SU-DHL-6 (cell line): Measurements from ENCODE around the gene CCDC27.

Experiments
- H2AFZ ChIP-seq: fragments of 200-600 bp; sonication (generic); 2 replicates; pipeline ENCODE4 v1.6.1; 2014; ENCODE audit warnings: low read depth, mild to moderate bottlenecking, moderate library complexity, mixed read lengths, antibody characterized with exemption, low read length; ENCODE audit not compliant: severe bottlenecking
- H3F3A ChIP-seq: fragments of 200-600 bp; shearing (Covaris generic); 2 replicates; pipeline ENCODE4 v1.6.0; 2016; ENCODE audit warnings: antibody characterized with exemption, mild to moderate bottlenecking; ENCODE audit not compliant: insufficient read depth
- H3K27ac ChIP-seq: fragments of 200-600 bp; sonication (generic); 2 replicates; pipeline ENCODE4 v1.5.1; 2016; ENCODE audit warnings: low read depth, mild to moderate bottlenecking, low read length, moderate library complexity, mixed read lengths
- H3K27me3 ChIP-seq: fragments of 200-600 bp; sonication (generic), shearing (Covaris generic); 2 replicates; pipeline ENCODE4 v1.6.0; 2014; ENCODE audit warnings: mild to moderate bottlenecking, low read length
- H3K36me3 ChIP-seq: fragments of 200-600 bp; sonication (generic); 2 replicates; pipeline ENCODE4 v1.6.1; 2014; ENCODE audit warnings: mild to moderate bottlenecking, low read length, mixed read lengths
- H3K4me2 ChIP-seq: fragments of 300-600, 200-600 bp; shearing (Covaris generic), sonication (generic); 2 replicates; pipeline ENCODE4 v1.6.0; 2014; ENCODE audit warnings: low read length, low read depth, mild to moderate bottlenecking; ENCODE audit not compliant: poor library complexity, severe bottlenecking
- H3K4me3 ChIP-seq: fragments of 200-600 bp; sonication (generic); 2 replicates; pipeline ENCODE4 v1.5.1; 2014; ENCODE audit warnings: antibody characterized with exemption, low read length, mild to moderate bottlenecking, mixed read lengths; ENCODE audit not compliant: insufficient read depth, poor library complexity, severe bottlenecking
- H3K79me2 ChIP-seq: fragments of 200-600 bp; sonication (generic); 2 replicates; pipeline ENCODE4 v1.6.1; 2014; ENCODE audit warnings: mild to moderate bottlenecking, low read length, moderate library complexity; ENCODE audit not compliant: insufficient read depth
- H3K9ac ChIP-seq: fragments of 200-600 bp; sonication (generic); 2 replicates; pipeline ENCODE4 v1.7.0; 2014; ENCODE audit warnings: mild to moderate bottlenecking, low read length
- H3K9me2 ChIP-seq: fragments of 200-600 bp; sonication (generic); replicated peaks from 2 replicates; pipeline ENCODE4 v1.6.1; 2014; ENCODE audit warnings: low read length; ENCODE audit not compliant: insufficient read depth
- H3K9me3 ChIP-seq: fragments of 200-600 bp; sonication (generic); 2 replicates; pipeline ENCODE4 v1.6.1; 2014; ENCODE audit warnings: low read length, mixed read lengths; ENCODE audit not compliant: insufficient read depth
- H4K20me1 ChIP-seq: fragments of 200-600 bp; sonication (generic); 2 replicates; pipeline ENCODE4 v1.6.1; 2014; ENCODE audit warnings: low read depth, mild to moderate bottlenecking, antibody characterized with exemption, low read length, moderate library complexity, mixed read lengths
- EZH2phosphoT487 ChIP-seq: fragments of 200-600 bp; sonication (generic), shearing (Covaris generic); conservative IDR thresholded peaks from 2 replicates; pipeline ENCODE4 v1.6.1; 2018; ENCODE audit warnings: mild to moderate bottlenecking, antibody characterized with exemption, low read length, moderate library complexity, mixed read lengths
- TF ChIP-seq, protein P1 (sequence below): fragments of 200-600 bp; sonication (generic); IDR thresholded peaks from one replicate; pipeline ENCODE4 v1.5.1; 2017; ENCODE audit warnings: antibody characterized with exemption, mild to moderate bottlenecking, low read length, moderate library complexity; ENCODE audit not compliant: insufficient read depth, poor library complexity, severe bottlenecking

Gene CCDC27

DNA sequence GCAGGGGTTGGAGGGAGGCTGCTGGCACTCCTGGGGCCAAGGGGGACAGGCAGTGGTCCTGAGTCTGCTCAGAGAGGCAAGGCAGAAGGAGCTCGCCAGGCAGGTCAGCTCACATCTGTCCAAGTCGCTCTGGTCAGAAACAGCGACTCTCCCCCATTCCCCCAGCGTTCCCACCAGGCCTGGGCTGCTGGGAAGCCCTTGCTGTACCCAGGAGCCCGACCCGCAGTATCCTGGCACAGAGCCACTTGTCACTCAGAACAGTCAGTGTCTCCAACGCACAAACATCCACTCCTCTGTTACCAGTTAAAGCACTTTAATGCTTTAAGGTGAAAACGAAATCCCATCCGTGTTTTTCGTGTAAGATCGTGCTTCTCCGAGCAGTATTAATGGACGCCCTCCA, 16.6 kb upstream of the CCDC27 start:
- H3K36me3 ChIP-seq: no peaks in the 10 kb centered on the region
- H3K9me2 ChIP-seq: no peaks in the 10 kb centered on the region
- H2AFZ ChIP-seq: no peak overlapping the region
- H3K9me3 ChIP-seq: no peaks in the 10 kb centered on the region
- no peaks in the 10 kb centered on the region for H3K79me2 ChIP-seq
- no peaks in the 10 kb centered on the region for H3K27me3 ChIP-seq
- H3K27ac ChIP-seq: no peak overlapping the region
- H3K4me3 ChIP-seq: no peak overlapping the region
- TF ChIP-seq EZH2phosphoT487: no peak
- TF ChIP-seq, protein P1, sequence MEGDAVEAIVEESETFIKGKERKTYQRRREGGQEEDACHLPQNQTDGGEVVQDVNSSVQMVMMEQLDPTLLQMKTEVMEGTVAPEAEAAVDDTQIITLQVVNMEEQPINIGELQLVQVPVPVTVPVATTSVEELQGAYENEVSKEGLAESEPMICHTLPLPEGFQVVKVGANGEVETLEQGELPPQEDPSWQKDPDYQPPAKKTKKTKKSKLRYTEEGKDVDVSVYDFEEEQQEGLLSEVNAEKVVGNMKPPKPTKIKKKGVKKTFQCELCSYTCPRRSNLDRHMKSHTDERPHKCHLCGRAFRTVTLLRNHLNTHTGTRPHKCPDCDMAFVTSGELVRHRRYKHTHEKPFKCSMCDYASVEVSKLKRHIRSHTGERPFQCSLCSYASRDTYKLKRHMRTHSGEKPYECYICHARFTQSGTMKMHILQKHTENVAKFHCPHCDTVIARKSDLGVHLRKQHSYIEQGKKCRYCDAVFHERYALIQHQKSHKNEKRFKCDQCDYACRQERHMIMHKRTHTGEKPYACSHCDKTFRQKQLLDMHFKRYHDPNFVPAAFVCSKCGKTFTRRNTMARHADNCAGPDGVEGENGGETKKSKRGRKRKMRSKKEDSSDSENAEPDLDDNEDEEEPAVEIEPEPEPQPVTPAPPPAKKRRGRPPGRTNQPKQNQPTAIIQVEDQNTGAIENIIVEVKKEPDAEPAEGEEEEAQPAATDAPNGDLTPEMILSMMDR: no peak
- no peaks in the 10 kb centered on the region for H4K20me1 ChIP-seq
- no peak overlapping the region for H3K4me2 ChIP-seq
- no peaks in the 10 kb centered on the region for H3F3A ChIP-seq
- H3K9ac ChIP-seq: no peak overlapping the region

- Histone ChIP-seq H3K9me2 (no peaks in the 10 kb centered on the region), H3K36me3 (no peaks in the 10 kb centered on the region), H3K4me2 (no peak overlapping the region), H3K9ac (no peak overlapping the region), H2AFZ (no peak overlapping the region), H3K79me2 (no peaks in the 10 kb centered on the region), H3K27ac (no peak overlapping the region), H4K20me1 (no peaks in the 10 kb centered on the region), H3K4me3 (no peak overlapping the region), H3K27me3 (no peaks in the 10 kb centered on the region), H3F3A (no peaks in the 10 kb centered on the region), H3K9me3 (no peaks in the 10 kb centered on the region)
- TF ChIP-seq, protein P1: no peak
- TF ChIP-seq EZH2phosphoT487: no peak
These were observed 16.1 kb upstream of the CCDC27 start for GRCh38 chr1:3736131-3736561.

GRCh38 chr1:3736708-3737107, 15.5 kb upstream of the CCDC27 start:
- Histone ChIP-seq H3F3A (no peaks in the 10 kb centered on the region), H3K27ac (no peak overlapping the region), H3K4me2 (no peak overlapping the region), H3K9me2 (no peaks in the 10 kb centered on the region), H3K27me3 (no peaks in the 10 kb centered on the region), H3K79me2 (no peaks in the 10 kb centered on the region), H3K36me3 (no peaks in the 10 kb centered on the region), H3K9me3 (no peaks in the 10 kb centered on the region), H3K9ac (no peak overlapping the region), H4K20me1 (no peaks in the 10 kb centered on the region), H3K4me3 (no peak overlapping the region), H2AFZ (no peak overlapping the region)
- TF ChIP-seq EZH2phosphoT487: no peak

DNA sequence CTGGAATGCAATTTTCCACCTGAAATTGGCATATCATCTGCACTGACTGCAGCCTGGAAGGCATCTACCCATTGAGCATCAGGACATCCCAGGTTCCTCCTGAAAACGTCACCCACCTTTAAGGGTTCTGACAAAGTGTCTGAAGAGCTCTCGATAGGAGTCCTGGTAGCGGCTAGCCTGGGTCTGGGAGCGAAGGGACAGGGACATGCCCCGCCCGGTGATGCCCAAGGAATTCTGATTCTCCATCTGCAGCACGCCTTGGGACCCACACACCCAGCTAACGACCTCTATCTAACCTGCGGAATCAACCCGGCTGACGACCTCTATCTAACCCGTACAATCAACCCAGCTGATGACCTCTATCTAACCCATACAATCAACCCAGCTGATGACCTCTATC, 13.3 kb upstream of the CCDC27 start:
- no peak overlapping the region for H3K27ac ChIP-seq
- H3K9me2 ChIP-seq: no peaks in the 10 kb centered on the region
- no peak overlapping the region for H3K9ac ChIP-seq
- no peak overlapping the region for H3K4me2 ChIP-seq
- no peaks in the 10 kb centered on the region for H3K36me3 ChIP-seq
- TF ChIP-seq, protein P1: no peak
- TF ChIP-seq EZH2phosphoT487: no peak
- no peaks in the 10 kb centered on the region for H3K9me3 ChIP-seq
- no peaks in the 10 kb centered on the region for H3K79me2 ChIP-seq
- H3K4me3 ChIP-seq: no peak overlapping the region
- H3F3A ChIP-seq: no peaks in the 10 kb centered on the region
- no peak overlapping the region for H2AFZ ChIP-seq
- no peaks in the 10 kb centered on the region for H3K27me3 ChIP-seq
- H4K20me1 ChIP-seq: no peaks in the 10 kb centered on the region
